Middle frontal gyrus (tissue), 1 donor: ENCODE results near the gene RPS17.
"Not testable (repeated sequence)": the region's sequence is repeated elsewhere in the genome, so short reads cannot be mapped to it uniquely, and the experiment has no call there.

Experiments
- DNase-seq: peaks from one replicate; pipeline ENCODE4 v3.0.0-alpha.2; 2015; ENCODE audit warnings: low spot score; ENCODE audit errors: extremely low spot score

RPS17 gene

GRCh38 chr15:82513587-82513986 lies 26.7 kb downstream of the RPS17 start:
- DNase-seq: not testable (repeated sequence)

- not testable (repeated sequence) for DNase-seq
These were observed 32.6 kb downstream of the RPS17 start for GRCh38 chr15:82507693-82508092.

- DNase-seq: not testable (repeated sequence)
These were observed 33.2 kb downstream of the RPS17 start for GRCh38 chr15:82507087-82507486.

- DNase-seq: not testable (repeated sequence)
These were observed 34.4 kb downstream of the RPS17 start for GRCh38 chr15:82505842-82506241.

- not testable (repeated sequence) for DNase-seq
These were observed 36.2 kb downstream of the RPS17 start for GRCh38 chr15:82504074-82504473.

GRCh38 chr15:82502700-82503339 lies 37.4 kb downstream of the RPS17 start:
- DNase-seq: not testable (repeated sequence)

- not testable (repeated sequence) for DNase-seq
These were observed 39.5 kb downstream of the RPS17 start for GRCh38 chr15:82500772-82501171.

- DNase-seq: not testable (repeated sequence)
These were observed 42.3 kb downstream of the RPS17 start for GRCh38 chr15:82497978-82498377.

GRCh38 chr15:82488250-82488649 lies 52.0 kb downstream of the RPS17 start:
- DNase-seq: not testable (repeated sequence)

- not testable (repeated sequence) for DNase-seq
These were observed 53.2 kb downstream of the RPS17 start for GRCh38 chr15:82487045-82487444.
